OCI-LY7 (cell line): ENCODE results near the gene GOLPH3. TPM values are rescaled to one million over a fixed set of nuclear protein-coding genes. Genes with fewer than 3 reads are reported as not detected.

Experiments
- BruUV-seq: library from RNA; stranded (reverse); fragments of 400-500 nt; replicated peaks from 2 replicates; lab custom pipeline; 2021; lab: Mats Ljungman, UMichigan
- CTCF ChIA-PET: fragments of 300-600 bp; sonication (Branson Sonifier 250); formaldehyde crosslinking; loops from one replicate; lab custom pipeline; 2022; ENCODE audit warnings: antibody characterized with exemption; ENCODE audit not compliant: unreplicated experiment; lab: Charles Lee
- POLR2A ChIA-PET: fragments of 300-600 bp; sonication (Branson Sonifier 250); formaldehyde crosslinking; loops from one replicate; lab custom pipeline; 2022; ENCODE audit warnings: antibody characterized with exemption; lab: Charles Lee
- DNase-seq: peaks from one replicate; pipeline ENCODE4 v3.0.0-alpha.2; 2015; ENCODE audit warnings: low spot score
- H2AFZ ChIP-seq: fragments of 200-600 bp; sonication (generic), shearing (Covaris generic); 2 replicates; pipeline ENCODE4 v1.6.1; 2014; ENCODE audit warnings: mild to moderate bottlenecking, antibody characterized with exemption, low read length, moderate library complexity
- H3K27ac ChIP-seq: fragments of 200-600 bp; sonication (generic); 2 replicates; pipeline ENCODE4 v1.5.1; 2014; ENCODE audit warnings: mixed run types, low read depth, mild to moderate bottlenecking, moderate library complexity, low read length, inconsistent platforms; ENCODE audit not compliant: poor library complexity, severe bottlenecking
- H3K36me3 ChIP-seq: fragments of 200-600 bp; sonication (generic); 2 replicates; pipeline ENCODE4 v1.6.1; 2014; ENCODE audit warnings: mild to moderate bottlenecking, antibody characterized with exemption, low read length, moderate library complexity, mixed read lengths; ENCODE audit not compliant: insufficient read depth
- H3K4me1 ChIP-seq: fragments of 200-600 bp; sonication (generic); 2 replicates; pipeline ENCODE4 v1.5.1; 2014; ENCODE audit warnings: mild to moderate bottlenecking, low read length; ENCODE audit not compliant: insufficient read depth, poor library complexity, severe bottlenecking
- H3K4me2 ChIP-seq: fragments of 200-600 bp; sonication (generic); 2 replicates; pipeline ENCODE4 v1.6.1; 2014; ENCODE audit warnings: mild to moderate bottlenecking, low read length
- H3K4me3 ChIP-seq: fragments of 200-600 bp; sonication (generic); 2 replicates; pipeline ENCODE4 v1.5.1; 2014; ENCODE audit warnings: mild to moderate bottlenecking, low read depth, low read length; ENCODE audit not compliant: poor library complexity, severe bottlenecking
- H3K79me2 ChIP-seq: fragments of 200-600 bp; sonication (generic); 2 replicates; pipeline ENCODE4 v1.6.1; 2016; ENCODE audit warnings: low read depth, mild to moderate bottlenecking, low read length, moderate library complexity, mixed read lengths; ENCODE audit not compliant: insufficient read depth
- H3K9me2 ChIP-seq: fragments of 200-600 bp; sonication (generic); 2 replicates; pipeline ENCODE4 v1.6.1; 2016; ENCODE audit warnings: mild to moderate bottlenecking, low read length, mixed read lengths; ENCODE audit not compliant: insufficient read depth
- H3K9me3 ChIP-seq: fragments of 200-600 bp; sonication (generic); 2 replicates; pipeline ENCODE4 v1.6.1; 2014; ENCODE audit warnings: mild to moderate bottlenecking, mixed run types, low read length, mixed read lengths
- H4K20me1 ChIP-seq: fragments of 200-600 bp; sonication (generic); 2 replicates; pipeline ENCODE4 v1.6.1; 2014; ENCODE audit warnings: mild to moderate bottlenecking, antibody characterized with exemption, low read length, moderate library complexity, mixed read lengths; ENCODE audit not compliant: insufficient read depth
- CTCF ChIP-seq: fragments of 200-600 bp; sonication (generic); conservative IDR thresholded peaks from 2 replicates; pipeline ENCODE4 v1.5.1; 2014; ENCODE audit warnings: mild to moderate bottlenecking, antibody characterized with exemption, low read length, moderate library complexity, mixed read lengths
- EZH2phosphoT487 ChIP-seq: fragments of 200-600 bp; sonication (generic); IDR thresholded peaks from 2 replicates; pipeline ENCODE4 v1.6.1; 2018; ENCODE audit warnings: low read depth, borderline replicate concordance, mild to moderate bottlenecking, mixed run types, antibody characterized with exemption, low read length, moderate library complexity, mixed read lengths
- intact Hi-C: fragments of 100-400 bp; cut with micrococcal nuclease; formaldehyde crosslinking; loops from one replicate; pipeline ENCODE4 v1.10.0; 2022; ENCODE audit not compliant: unreplicated experiment
- total RNA-seq, 2 experiments: library from RNA; depleted of rRNA in 1 of 2; stranded (reverse); fragments of >200 nt in 1 of 2; shearing (Covaris generic) in 1 of 2; gene quantifications; 2 replicates each; pipeline ENCODE4 v1.2.3, GENCODE V29; 2014 to 2022

The GOLPH3 gene
- total RNA-seq, 2 experiments from 2014 or later: 35.9 to 53.8 TPM

GRCh38 chr5:32206053-32206452 is 31.9 kb upstream of the GOLPH3 start:
- Histone ChIP-seq H3K4me2 (no peak overlapping the region), H3K9me3 (no peaks in the 10 kb centered on the region), H3K4me1 (peaks cover 9% of the 10 kb centered on the region), H3K79me2 (no peaks in the 10 kb centered on the region), H3K9me2 (no peaks in the 10 kb centered on the region), H3K4me3 (no peak overlapping the region), H4K20me1 (no peaks in the 10 kb centered on the region), H3K36me3 (no peaks in the 10 kb centered on the region), H2AFZ (no peak overlapping the region), H3K27ac (no peak overlapping the region)
- intact Hi-C loops: no loop called here
- ChIA-PET POLR2A (no interaction called here), CTCF (no interaction called here)
- no peak for TF ChIP-seq CTCF
- TF ChIP-seq EZH2phosphoT487: no peak
- no peak for DNase-seq
- no TSS peak for BruUV-seq

GRCh38 chr5:32202394-32202793 is 28.3 kb upstream of the GOLPH3 start:
- H3K4me3 ChIP-seq: no peak overlapping the region
- H3K27ac ChIP-seq: no peak overlapping the region
- TF ChIP-seq EZH2phosphoT487 (no peak), CTCF (no peak)
- POLR2A ChIA-PET: interaction anchor here (1.0 kb wide), 1 partner anchor 24 kb away, joined by 4 read pairs; no protein-coding TSS in a partner anchor
- CTCF ChIA-PET: no interaction called here
- H4K20me1 ChIP-seq: no peaks in the 10 kb centered on the region
- H3K36me3 ChIP-seq: no peaks in the 10 kb centered on the region
- H3K9me2 ChIP-seq: no peaks in the 10 kb centered on the region
- H3K4me2 ChIP-seq: no peak overlapping the region
- intact Hi-C loops: no loop called here
- H3K4me1 ChIP-seq: no peaks in the 10 kb centered on the region
- no peaks in the 10 kb centered on the region for H3K9me3 ChIP-seq
- DNase-seq: no peak
- BruUV-seq: no TSS peak
- H3K79me2 ChIP-seq: no peaks in the 10 kb centered on the region
- H2AFZ ChIP-seq: no peak overlapping the region

GRCh38 chr5:32201122-32201753 is 27.1 kb upstream of the GOLPH3 start:
- no peak overlapping the region for H3K4me2 ChIP-seq
- POLR2A ChIA-PET: interaction anchor here (0.6 to 0.7 kb wide), 2 partner anchors 278 to 348 kb away, joined by 3 to 4 read pairs; no protein-coding TSS in a partner anchor

More at GRCh38 chr5:32201122-32201753, 27.1 kb upstream of the GOLPH3 start:
- H3K9me3 ChIP-seq: no peaks in the 10 kb centered on the region
- intact Hi-C loops: no loop called here
- TF ChIP-seq EZH2phosphoT487 (no peak), CTCF (no peak)
- no peaks in the 10 kb centered on the region for H3K9me2 ChIP-seq
- H2AFZ ChIP-seq: no peak overlapping the region
- no TSS peak for BruUV-seq
- DNase-seq: no peak
- H4K20me1 ChIP-seq: no peaks in the 10 kb centered on the region
- CTCF ChIA-PET: interaction anchor here (0.6 kb wide), 1 partner anchor 385 kb away, joined by 3 read pairs; no protein-coding TSS in a partner anchor
- H3K27ac ChIP-seq: no peak overlapping the region
- H3K4me1 ChIP-seq: no peaks in the 10 kb centered on the region
- no peaks in the 10 kb centered on the region for H3K79me2 ChIP-seq
- no peaks in the 10 kb centered on the region for H3K36me3 ChIP-seq
- no peak overlapping the region for H3K4me3 ChIP-seq
